NCI-H146 (cell line): ENCODE measurements around the gene CSNK1D.

Experiments used
- DNase-seq: peaks from one replicate; lab custom pipeline; 2025; lab: John Stamatoyannopoulos, UW

The CSNK1D gene

GRCh38 chr17:82239401-82239925 lies 34.0 kb downstream of the CSNK1D start:
- no peak for DNase-seq

GRCh38 chr17:82238472-82239201 lies 34.9 kb downstream of the CSNK1D start:
- no peak for DNase-seq

- DNase-seq, result no peak
Observed at GRCh38 chr17:82237746-82238471, 35.6 kb downstream of the CSNK1D start.

- no peak for DNase-seq
Observed at GRCh38 chr17:82237083-82237745, 36.3 kb downstream of the CSNK1D start.

- peak; percentile 75 for DNase-seq
Observed at GRCh38 chr17:82236142-82236971, 37.1 kb downstream of the CSNK1D start.

- no peak for DNase-seq
Observed at GRCh38 chr17:82235775-82236141, 37.7 kb downstream of the CSNK1D start.

- no peak for DNase-seq
Observed at GRCh38 chr17:82235056-82235774, 38.3 kb downstream of the CSNK1D start.

GRCh38 chr17:82234211-82235055 lies 39.1 kb downstream of the CSNK1D start:
- DNase-seq, result no peak

- DNase-seq, result no peak
Observed at GRCh38 chr17:82232876-82233785, 40.4 kb downstream of the CSNK1D start.

GRCh38 chr17:82232322-82232820 lies 41.1 kb downstream of the CSNK1D start:
- DNase-seq, result no peak

GRCh38 chr17:82231562-82232321 lies 41.8 kb downstream of the CSNK1D start:
- DNase-seq, result no peak

- DNase-seq, result no peak
Observed at GRCh38 chr17:82231312-82231561, 42.3 kb downstream of the CSNK1D start.

GRCh38 chr17:82230609-82231311 lies 42.7 kb downstream of the CSNK1D start:
- DNase-seq, result peak; percentile 50

- DNase-seq, result no peak
Observed at GRCh38 chr17:82229698-82230608, 43.5 kb downstream of the CSNK1D start.

GRCh38 chr17:82228842-82229697 lies 44.4 kb downstream of the CSNK1D start, which contains the start of gene SLC16A3:
Gene SLC16A3 (plus strand): TSS chr17:82229042. CDS start chr17:82236009, 6,967 bp downstream.
- DNase-seq, result peak; percentile 48
